ENCODE results near the gene LRRN3.

Gene LRRN3

DNA sequence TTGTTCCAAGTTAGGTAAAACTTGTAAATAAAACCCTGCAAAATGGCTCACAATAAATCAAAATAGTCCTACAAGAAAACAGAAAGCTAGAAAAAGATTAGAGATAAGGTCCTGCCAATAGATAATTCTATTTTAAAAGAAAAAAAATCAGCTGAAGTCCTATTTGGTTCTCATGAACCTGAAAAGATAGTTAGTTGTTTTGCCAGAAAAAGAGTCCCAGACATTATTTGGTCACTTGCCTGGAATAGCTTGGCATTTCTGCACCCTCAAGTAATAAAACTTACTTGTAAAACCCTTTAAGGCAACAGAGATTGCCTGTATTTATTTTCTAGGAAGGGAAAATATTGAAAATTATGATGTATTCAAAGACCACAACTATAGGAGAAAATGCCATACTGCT lies 47.7 kb downstream of the LRRN3 start:
- ChIA-PET CTCF (no interaction called here), POLR2A (no interaction called here)
- Histone ChIP-seq H3K36me3 (ENCODE audit: control insufficient read depth in 2 of 2, insufficient read depth in 1 of 2, low read length in 2 of 2) (no peaks in the 10 kb centered on the region), H3K4me3 (ENCODE audit: low read depth, low read length) (no peak overlapping the region), H3K9me3 (ENCODE audit: control insufficient read depth, insufficient read depth, low read depth, low read length) (no peaks in the 10 kb centered on the region), H3K4me1 (ENCODE audit: control insufficient read depth, insufficient read depth, low read length) (peaks cover 3% of the 10 kb centered on the region; the same call in 1 of the 2 replicates), H3K27ac (ENCODE audit: extremely low read depth, low read depth, low read length) (no peak overlapping the region)
- no peak for TF ChIP-seq HOXA7 (CRISPR knock-in tag; IDR thresholded peaks at IDR 0.05; ENCODE audit: borderline replicate concordance)
- TF ChIP-seq ZXDB (tag by site-specific recombination; IDR thresholded peaks at IDR 0.05): 0 out of 2 replicates have a peak, but pooled peaks have one; percentile 1

DNA sequence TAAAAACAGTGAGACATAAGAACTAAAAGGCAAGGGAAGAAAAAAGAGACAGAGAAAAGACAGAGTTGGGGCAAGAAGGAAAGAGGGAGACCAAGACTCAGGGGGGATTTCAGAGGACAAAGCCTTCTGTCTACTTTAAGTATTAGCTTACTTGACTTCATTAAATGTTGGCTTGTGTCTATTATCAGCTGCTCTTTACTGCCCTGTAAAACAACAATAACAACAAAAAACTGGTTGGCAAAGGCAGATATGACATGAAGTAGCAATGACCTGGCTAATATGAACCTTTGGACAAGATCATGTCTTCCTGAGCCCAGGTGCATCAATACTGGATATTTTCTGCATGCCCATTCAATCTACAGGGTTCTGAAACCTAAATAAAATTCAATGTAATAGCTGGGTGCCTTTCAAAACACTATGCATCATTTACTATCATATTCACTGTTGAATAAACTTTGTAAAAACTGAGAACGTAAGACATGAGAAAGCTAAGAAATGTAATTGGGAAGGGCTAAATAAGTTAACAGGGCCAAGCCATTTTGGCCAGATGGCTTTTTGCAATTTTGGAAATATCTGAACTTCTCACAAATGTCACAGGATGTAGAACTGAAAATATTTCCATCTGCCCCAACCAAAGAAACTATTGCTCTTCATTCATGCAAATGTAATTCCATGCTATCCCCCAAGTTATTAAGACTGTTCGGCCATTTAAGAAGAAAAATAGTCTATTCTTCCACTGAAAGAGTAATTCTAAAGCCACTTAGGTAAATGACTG lies 49.4 kb downstream of the LRRN3 start:
- POLR2A ChIA-PET: no interaction called here
- H3K27ac ChIP-seq (ENCODE audit: extremely low read depth, low read depth, low read length): no peak overlapping the region
- no peaks in the 10 kb centered on the region for H3K36me3 ChIP-seq (ENCODE audit: control insufficient read depth in 2 of 2, insufficient read depth in 1 of 2, low read length in 2 of 2)
- CTCF ChIA-PET: no interaction called here
- TF ChIP-seq, protein P1, sequence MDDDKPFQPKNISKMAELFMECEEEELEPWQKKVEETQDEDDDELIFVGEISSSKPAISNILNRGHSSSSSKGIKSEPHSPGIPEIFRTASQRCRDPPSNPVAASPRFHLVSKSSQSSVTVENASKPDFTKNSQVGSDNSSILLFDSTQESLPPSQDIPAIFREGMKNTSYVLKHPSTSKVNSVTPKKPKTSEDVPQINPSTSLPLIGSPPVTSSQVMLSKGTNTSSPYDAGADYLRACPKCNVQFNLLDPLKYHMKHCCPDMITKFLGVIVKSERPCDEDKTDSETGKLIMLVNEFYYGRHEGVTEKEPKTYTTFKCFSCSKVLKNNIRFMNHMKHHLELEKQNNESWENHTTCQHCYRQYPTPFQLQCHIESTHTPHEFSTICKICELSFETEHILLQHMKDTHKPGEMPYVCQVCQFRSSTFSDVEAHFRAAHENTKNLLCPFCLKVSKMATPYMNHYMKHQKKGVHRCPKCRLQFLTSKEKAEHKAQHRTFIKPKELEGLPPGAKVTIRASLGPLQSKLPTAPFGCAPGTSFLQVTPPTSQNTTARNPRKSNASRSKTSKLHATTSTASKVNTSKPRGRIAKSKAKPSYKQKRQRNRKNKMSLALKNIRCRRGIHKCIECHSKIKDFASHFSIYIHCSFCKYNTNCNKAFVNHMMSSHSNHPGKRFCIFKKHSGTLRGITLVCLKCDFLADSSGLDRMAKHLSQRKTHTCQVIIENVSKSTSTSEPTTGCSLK (tag by site-specific recombination; IDR thresholded peaks at IDR 0.05): no peak
- TF ChIP-seq, protein P2, sequence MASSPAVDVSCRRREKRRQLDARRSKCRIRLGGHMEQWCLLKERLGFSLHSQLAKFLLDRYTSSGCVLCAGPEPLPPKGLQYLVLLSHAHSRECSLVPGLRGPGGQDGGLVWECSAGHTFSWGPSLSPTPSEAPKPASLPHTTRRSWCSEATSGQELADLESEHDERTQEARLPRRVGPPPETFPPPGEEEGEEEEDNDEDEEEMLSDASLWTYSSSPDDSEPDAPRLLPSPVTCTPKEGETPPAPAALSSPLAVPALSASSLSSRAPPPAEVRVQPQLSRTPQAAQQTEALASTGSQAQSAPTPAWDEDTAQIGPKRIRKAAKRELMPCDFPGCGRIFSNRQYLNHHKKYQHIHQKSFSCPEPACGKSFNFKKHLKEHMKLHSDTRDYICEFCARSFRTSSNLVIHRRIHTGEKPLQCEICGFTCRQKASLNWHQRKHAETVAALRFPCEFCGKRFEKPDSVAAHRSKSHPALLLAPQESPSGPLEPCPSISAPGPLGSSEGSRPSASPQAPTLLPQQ (tag by site-specific recombination; IDR thresholded peaks at IDR 0.05): no peak
- no peak for TF ChIP-seq ZNF23 (tag by site-specific recombination; IDR thresholded peaks at IDR 0.05; ENCODE audit: borderline replicate concordance)
- TF ChIP-seq YY1 (tag by site-specific recombination; IDR thresholded peaks at IDR 0.05): no peak
- no peak for TF ChIP-seq ZNF544 (tag by site-specific recombination; IDR thresholded peaks at IDR 0.05)
- TF ChIP-seq, protein P3, sequence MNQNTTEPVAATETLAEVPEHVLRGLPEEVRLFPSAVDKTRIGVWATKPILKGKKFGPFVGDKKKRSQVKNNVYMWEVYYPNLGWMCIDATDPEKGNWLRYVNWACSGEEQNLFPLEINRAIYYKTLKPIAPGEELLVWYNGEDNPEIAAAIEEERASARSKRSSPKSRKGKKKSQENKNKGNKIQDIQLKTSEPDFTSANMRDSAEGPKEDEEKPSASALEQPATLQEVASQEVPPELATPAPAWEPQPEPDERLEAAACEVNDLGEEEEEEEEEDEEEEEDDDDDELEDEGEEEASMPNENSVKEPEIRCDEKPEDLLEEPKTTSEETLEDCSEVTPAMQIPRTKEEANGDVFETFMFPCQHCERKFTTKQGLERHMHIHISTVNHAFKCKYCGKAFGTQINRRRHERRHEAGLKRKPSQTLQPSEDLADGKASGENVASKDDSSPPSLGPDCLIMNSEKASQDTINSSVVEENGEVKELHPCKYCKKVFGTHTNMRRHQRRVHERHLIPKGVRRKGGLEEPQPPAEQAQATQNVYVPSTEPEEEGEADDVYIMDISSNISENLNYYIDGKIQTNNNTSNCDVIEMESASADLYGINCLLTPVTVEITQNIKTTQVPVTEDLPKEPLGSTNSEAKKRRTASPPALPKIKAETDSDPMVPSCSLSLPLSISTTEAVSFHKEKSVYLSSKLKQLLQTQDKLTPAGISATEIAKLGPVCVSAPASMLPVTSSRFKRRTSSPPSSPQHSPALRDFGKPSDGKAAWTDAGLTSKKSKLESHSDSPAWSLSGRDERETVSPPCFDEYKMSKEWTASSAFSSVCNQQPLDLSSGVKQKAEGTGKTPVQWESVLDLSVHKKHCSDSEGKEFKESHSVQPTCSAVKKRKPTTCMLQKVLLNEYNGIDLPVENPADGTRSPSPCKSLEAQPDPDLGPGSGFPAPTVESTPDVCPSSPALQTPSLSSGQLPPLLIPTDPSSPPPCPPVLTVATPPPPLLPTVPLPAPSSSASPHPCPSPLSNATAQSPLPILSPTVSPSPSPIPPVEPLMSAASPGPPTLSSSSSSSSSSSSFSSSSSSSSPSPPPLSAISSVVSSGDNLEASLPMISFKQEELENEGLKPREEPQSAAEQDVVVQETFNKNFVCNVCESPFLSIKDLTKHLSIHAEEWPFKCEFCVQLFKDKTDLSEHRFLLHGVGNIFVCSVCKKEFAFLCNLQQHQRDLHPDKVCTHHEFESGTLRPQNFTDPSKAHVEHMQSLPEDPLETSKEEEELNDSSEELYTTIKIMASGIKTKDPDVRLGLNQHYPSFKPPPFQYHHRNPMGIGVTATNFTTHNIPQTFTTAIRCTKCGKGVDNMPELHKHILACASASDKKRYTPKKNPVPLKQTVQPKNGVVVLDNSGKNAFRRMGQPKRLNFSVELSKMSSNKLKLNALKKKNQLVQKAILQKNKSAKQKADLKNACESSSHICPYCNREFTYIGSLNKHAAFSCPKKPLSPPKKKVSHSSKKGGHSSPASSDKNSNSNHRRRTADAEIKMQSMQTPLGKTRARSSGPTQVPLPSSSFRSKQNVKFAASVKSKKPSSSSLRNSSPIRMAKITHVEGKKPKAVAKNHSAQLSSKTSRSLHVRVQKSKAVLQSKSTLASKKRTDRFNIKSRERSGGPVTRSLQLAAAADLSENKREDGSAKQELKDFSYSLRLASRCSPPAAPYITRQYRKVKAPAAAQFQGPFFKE (tag by site-specific recombination; IDR thresholded peaks at IDR 0.05; ENCODE audit: borderline replicate concordance): no peak
- no peak for TF ChIP-seq TCF7L2 (IDR thresholded peaks at IDR 0.05; ENCODE audit: borderline replicate concordance, low read depth, low read length)
- no peak for TF ChIP-seq ZNF223 (tag by site-specific recombination; IDR thresholded peaks at IDR 0.05)
- TF ChIP-seq ZNF768 (tag by site-specific recombination; IDR thresholded peaks at IDR 0.05): no peak
- no peak for TF ChIP-seq OSR2 (tag by site-specific recombination; IDR thresholded peaks at IDR 0.05)
- no peak for TF ChIP-seq ZNF521 (tag by site-specific recombination; IDR thresholded peaks at IDR 0.05)
- TF ChIP-seq ZNF707 (tag by site-specific recombination; IDR thresholded peaks at IDR 0.05): no peak
- TF ChIP-seq ZNF76 (tag by site-specific recombination; IDR thresholded peaks at IDR 0.05; ENCODE audit: borderline replicate concordance, low read depth): no peak
- TF ChIP-seq KLF10 (tag by site-specific recombination; IDR thresholded peaks at IDR 0.05): no peak
- no peak for TF ChIP-seq ZNF354C (tag by site-specific recombination; IDR thresholded peaks at IDR 0.05; ENCODE audit: borderline replicate concordance, low read depth)
- no peak for TF ChIP-seq SP3 (tag by site-specific recombination; IDR thresholded peaks at IDR 0.05)
- TF ChIP-seq, protein P4, sequence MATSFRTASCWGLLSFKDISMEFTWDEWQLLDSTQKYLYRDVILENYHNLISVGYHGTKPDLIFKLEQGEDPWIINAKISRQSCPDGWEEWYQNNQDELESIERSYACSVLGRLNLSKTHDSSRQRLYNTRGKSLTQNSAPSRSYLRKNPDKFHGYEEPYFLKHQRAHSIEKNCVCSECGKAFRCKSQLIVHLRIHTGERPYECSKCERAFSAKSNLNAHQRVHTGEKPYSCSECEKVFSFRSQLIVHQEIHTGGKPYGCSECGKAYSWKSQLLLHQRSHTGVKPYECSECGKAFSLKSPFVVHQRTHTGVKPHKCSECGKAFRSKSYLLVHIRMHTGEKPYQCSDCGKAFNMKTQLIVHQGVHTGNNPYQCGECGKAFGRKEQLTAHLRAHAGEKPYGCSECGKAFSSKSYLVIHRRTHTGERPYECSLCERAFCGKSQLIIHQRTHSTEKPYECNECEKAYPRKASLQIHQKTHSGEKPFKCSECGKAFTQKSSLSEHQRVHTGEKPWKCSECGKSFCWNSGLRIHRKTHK (tag by site-specific recombination; IDR thresholded peaks at IDR 0.05): no peak
- TF ChIP-seq, protein P5, sequence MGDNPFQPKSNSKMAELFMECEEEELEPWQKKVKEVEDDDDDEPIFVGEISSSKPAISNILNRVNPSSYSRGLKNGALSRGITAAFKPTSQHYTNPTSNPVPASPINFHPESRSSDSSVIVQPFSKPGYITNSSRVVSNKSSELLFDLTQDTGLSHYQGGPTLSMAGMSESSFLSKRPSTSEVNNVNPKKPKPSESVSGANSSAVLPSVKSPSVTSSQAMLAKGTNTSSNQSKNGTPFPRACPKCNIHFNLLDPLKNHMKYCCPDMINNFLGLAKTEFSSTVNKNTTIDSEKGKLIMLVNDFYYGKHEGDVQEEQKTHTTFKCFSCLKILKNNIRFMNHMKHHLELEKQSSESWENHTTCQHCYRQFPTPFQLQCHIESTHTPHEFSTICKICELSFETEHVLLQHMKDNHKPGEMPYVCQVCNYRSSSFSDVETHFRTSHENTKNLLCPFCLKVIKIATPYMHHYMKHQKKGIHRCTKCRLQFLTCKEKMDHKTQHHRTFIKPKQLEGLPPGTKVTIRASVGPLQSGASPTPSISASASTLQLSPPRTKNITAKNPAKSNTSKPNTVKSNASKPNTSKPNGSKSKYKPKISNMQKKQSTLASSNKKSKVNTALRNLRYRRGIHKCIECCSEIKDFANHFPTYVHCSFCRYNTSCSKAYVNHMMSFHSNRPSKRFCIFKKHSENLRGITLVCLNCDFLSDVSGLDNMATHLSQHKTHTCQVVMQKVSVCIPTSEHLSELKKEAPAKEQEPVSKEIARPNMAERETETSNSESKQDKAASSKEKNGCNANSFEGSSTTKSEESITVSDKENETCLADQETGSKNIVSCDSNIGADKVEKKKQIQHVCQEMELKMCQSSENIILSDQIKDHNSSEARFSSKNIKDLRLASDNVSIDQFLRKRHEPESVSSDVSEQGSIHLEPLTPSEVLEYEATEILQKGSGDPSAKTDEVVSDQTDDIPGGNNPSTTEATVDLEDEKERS (tag by site-specific recombination; IDR thresholded peaks at IDR 0.05): no peak
- H3K4me1 ChIP-seq (ENCODE audit: control insufficient read depth, insufficient read depth, low read length): no peaks in the 10 kb centered on the region
- no peak overlapping the region for H3K4me3 ChIP-seq (ENCODE audit: low read depth, low read length)
- no peaks in the 10 kb centered on the region for H3K9me3 ChIP-seq (ENCODE audit: control insufficient read depth, insufficient read depth, low read depth, low read length)
